Measurements from ENCODE around the gene BCL2L12. TPM values are rescaled to one million over a fixed set of nuclear protein-coding genes. Genes with fewer than 3 reads are reported as not detected.

BCL2L12 gene
- total and polyA plus RNA-seq, 2 experiments from 2014 or later = 41.3 to 59.4 TPM

GRCh38 chr19:49677901-49678674 lies 12.4 kb downstream of the BCL2L12 start:
- Histone ChIP-seq H3K27ac (peak overlapping the region; percentile 89), H3K36me3 (peaks cover 13% of the 10 kb centered on the region), H3K27me3 (no peaks in the 10 kb centered on the region), H3K4me1 (ENCODE audit: low read depth) (peaks cover 10% of the 10 kb centered on the region), H3K9me3 (ENCODE audit: low read depth) (no peaks in the 10 kb centered on the region), H3K4me3 (peak overlapping the region; percentile 95)
- peak; percentile 67 to 92 for DNase-seq (ENCODE audit: low read depth in 1 of 2, low spot score in 1 of 2)
- TF ChIP-seq CTCF (IDR thresholded peaks at IDR 0.05; ENCODE audit: low read depth, low read length) = peak; percentile 60

GRCh38 chr19:49678985-49679770 lies 13.4 kb downstream of the BCL2L12 start:
- H3K36me3 ChIP-seq = peaks cover 22% of the 10 kb centered on the region
- no peak for TF ChIP-seq CTCF (IDR thresholded peaks at IDR 0.05; ENCODE audit: low read depth, low read length)
- H3K27ac ChIP-seq = peak overlapping the region; percentile 74
- DNase-seq (ENCODE audit: low read depth in 1 of 2, low spot score in 1 of 2) = no peak
- no peaks in the 10 kb centered on the region for H3K9me3 ChIP-seq (ENCODE audit: low read depth)
- no peaks in the 10 kb centered on the region for H3K27me3 ChIP-seq
- no peak overlapping the region for H3K4me3 ChIP-seq
- peaks cover 10% of the 10 kb centered on the region for H3K4me1 ChIP-seq (ENCODE audit: low read depth)

- Histone ChIP-seq H3K4me1 (ENCODE audit: low read depth) (peaks cover 10% of the 10 kb centered on the region), H3K27ac (peak overlapping the region; percentile 74), H3K36me3 (peaks cover 29% of the 10 kb centered on the region), H3K27me3 (no peaks in the 10 kb centered on the region), H3K9me3 (ENCODE audit: low read depth) (no peaks in the 10 kb centered on the region), H3K4me3 (no peak overlapping the region)
- DNase-seq (ENCODE audit: low read depth in 1 of 2, low spot score in 1 of 2) = no peak
- no peak for TF ChIP-seq CTCF (IDR thresholded peaks at IDR 0.05; ENCODE audit: low read depth, low read length)
Measured at GRCh38 chr19:49679771-49680413, 14.2 kb downstream of the BCL2L12 start.

- peak; percentile 91 to 96 for DNase-seq (ENCODE audit: low read depth in 1 of 2, low spot score in 1 of 2)
- Histone ChIP-seq H3K27me3 (no peaks in the 10 kb centered on the region), H3K9me3 (ENCODE audit: low read depth) (no peaks in the 10 kb centered on the region), H3K36me3 (peaks cover 34% of the 10 kb centered on the region), H3K27ac (peak overlapping the region; percentile 74), H3K4me3 (no peak overlapping the region), H3K4me1 (ENCODE audit: low read depth) (peaks cover 10% of the 10 kb centered on the region)
- peak; percentile 99 for TF ChIP-seq CTCF (IDR thresholded peaks at IDR 0.05; ENCODE audit: low read depth, low read length)
Measured at GRCh38 chr19:49680421-49681351, 15.0 kb downstream of the BCL2L12 start.

- Histone ChIP-seq H3K4me1 (ENCODE audit: low read depth) (peaks cover 10% of the 10 kb centered on the region), H3K9me3 (ENCODE audit: low read depth) (no peaks in the 10 kb centered on the region), H3K27ac (no peak overlapping the region), H3K36me3 (peaks cover 39% of the 10 kb centered on the region), H3K27me3 (no peaks in the 10 kb centered on the region), H3K4me3 (no peak overlapping the region)
- DNase-seq (ENCODE audit: low read depth in 1 of 2, low spot score in 1 of 2) = no peak
- TF ChIP-seq CTCF (IDR thresholded peaks at IDR 0.05; ENCODE audit: low read depth, low read length) = no peak
Measured at GRCh38 chr19:49681830-49682229, 16.1 kb downstream of the BCL2L12 start.
